ENCODE measurements around the gene SEPTIN7. TPM values are rescaled to one million over a fixed set of nuclear protein-coding genes. Genes with fewer than 3 reads are reported as not detected.

SEPTIN7 gene
- total RNA-seq, 1 donor: 178 TPM

DNA sequence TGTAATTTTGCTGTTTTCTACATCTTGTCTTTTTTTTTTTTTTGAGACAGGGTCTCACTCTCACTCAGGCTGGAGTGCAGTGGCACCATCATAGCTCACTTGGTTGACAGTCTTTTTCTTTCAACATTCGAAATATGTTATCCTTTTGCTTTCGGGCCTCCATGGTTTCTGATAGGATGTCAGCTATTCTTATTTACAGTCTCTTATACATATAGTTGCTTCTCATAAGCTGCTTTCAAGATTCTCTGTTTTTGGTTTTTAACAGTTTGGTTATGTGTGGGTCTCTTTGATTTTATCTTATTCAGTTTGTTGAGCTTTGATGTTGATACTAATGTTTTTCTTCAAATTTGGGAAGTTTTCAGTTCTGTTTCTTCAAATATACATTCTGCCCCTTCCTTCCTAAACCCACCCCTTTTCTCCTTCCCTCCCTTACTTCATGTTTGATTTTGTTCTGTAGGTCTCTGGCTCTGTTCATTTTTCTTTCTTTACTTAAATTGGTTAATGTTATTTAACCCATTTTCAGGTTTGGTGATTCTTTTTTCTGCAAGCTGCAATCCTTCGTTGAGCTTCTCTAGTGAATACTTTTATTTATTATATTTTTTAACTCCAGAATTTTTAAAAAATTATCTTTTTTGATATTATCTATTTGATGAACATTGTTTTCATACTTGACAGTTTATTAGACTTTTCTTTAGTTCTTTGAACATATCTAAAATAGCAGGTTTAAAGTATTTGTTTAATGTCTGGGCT is 19.3 kb downstream of the SEPTIN7 start:
- Histone ChIP-seq H3K27me3 (ENCODE audit: insufficient read depth, low read length) (no peaks in the 10 kb centered on the region), H3K27ac (ENCODE audit: low read depth, low read length) (no peak overlapping the region), H3K9me3 (ENCODE audit: low read depth, low read length) (no peaks in the 10 kb centered on the region), H3K79me2 (ENCODE audit: insufficient read depth, low read length) (peaks cover 98% of the 10 kb centered on the region), H3K36me3 (ENCODE audit: insufficient read depth, low read length) (no peaks in the 10 kb centered on the region), H3K4me1 (ENCODE audit: insufficient read depth, low read length) (no peaks in the 10 kb centered on the region), H4K20me1 (ENCODE audit: insufficient read depth, low read length) (peaks cover 67% of the 10 kb centered on the region), H3K4me2 (ENCODE audit: insufficient read depth, low read length) (no peak overlapping the region), H3K4me3 (ENCODE audit: insufficient read depth, low read length) (no peak overlapping the region), H2AFZ (ENCODE audit: low read length) (no peak overlapping the region)
- TF ChIP-seq, protein P1, sequence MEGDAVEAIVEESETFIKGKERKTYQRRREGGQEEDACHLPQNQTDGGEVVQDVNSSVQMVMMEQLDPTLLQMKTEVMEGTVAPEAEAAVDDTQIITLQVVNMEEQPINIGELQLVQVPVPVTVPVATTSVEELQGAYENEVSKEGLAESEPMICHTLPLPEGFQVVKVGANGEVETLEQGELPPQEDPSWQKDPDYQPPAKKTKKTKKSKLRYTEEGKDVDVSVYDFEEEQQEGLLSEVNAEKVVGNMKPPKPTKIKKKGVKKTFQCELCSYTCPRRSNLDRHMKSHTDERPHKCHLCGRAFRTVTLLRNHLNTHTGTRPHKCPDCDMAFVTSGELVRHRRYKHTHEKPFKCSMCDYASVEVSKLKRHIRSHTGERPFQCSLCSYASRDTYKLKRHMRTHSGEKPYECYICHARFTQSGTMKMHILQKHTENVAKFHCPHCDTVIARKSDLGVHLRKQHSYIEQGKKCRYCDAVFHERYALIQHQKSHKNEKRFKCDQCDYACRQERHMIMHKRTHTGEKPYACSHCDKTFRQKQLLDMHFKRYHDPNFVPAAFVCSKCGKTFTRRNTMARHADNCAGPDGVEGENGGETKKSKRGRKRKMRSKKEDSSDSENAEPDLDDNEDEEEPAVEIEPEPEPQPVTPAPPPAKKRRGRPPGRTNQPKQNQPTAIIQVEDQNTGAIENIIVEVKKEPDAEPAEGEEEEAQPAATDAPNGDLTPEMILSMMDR (IDR thresholded peaks at IDR 0.05; ENCODE audit: extremely low read depth, low read depth, low read length): no peak
- no peak for DNase-seq (ENCODE audit: insufficient read length, low spot score, missing footprints)

DNA sequence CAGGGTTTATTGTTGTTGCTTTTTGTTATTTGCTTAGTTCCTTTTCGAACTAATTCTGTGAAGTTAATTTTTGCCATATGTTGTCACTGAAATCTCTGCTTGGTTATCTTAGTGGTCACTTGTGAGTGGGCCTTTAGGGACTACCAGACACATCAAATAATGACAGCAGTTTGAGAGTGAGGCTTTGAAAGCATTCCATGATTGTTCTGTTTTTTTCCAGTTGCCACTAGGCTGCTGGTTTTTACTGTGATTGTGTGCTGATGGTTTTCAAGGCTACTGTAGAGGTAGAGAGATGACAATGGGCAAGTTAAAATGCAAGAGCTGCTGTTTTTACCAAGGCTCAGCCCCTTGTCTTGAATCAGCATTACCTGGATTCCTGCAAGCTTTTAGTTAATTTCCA is 20.0 kb downstream of the SEPTIN7 start:
- no peaks in the 10 kb centered on the region for H3K27me3 ChIP-seq (ENCODE audit: insufficient read depth, low read length)
- H2AFZ ChIP-seq (ENCODE audit: low read length): no peak overlapping the region
- no peak overlapping the region for H3K4me2 ChIP-seq (ENCODE audit: insufficient read depth, low read length)
- no peaks in the 10 kb centered on the region for H3K9me3 ChIP-seq (ENCODE audit: low read depth, low read length)
- H3K27ac ChIP-seq (ENCODE audit: low read depth, low read length): no peak overlapping the region
- peaks cover 70% of the 10 kb centered on the region for H4K20me1 ChIP-seq (ENCODE audit: insufficient read depth, low read length)
- no peak for DNase-seq (ENCODE audit: insufficient read length, low spot score, missing footprints)
- no peaks in the 10 kb centered on the region for H3K4me1 ChIP-seq (ENCODE audit: insufficient read depth, low read length)
- H3K79me2 ChIP-seq (ENCODE audit: insufficient read depth, low read length): peaks cover 98% of the 10 kb centered on the region
- no peaks in the 10 kb centered on the region for H3K36me3 ChIP-seq (ENCODE audit: insufficient read depth, low read length)
- no peak overlapping the region for H3K4me3 ChIP-seq (ENCODE audit: insufficient read depth, low read length)
- TF ChIP-seq, protein P1 (IDR thresholded peaks at IDR 0.05; ENCODE audit: extremely low read depth, low read depth, low read length): no peak

DNA sequence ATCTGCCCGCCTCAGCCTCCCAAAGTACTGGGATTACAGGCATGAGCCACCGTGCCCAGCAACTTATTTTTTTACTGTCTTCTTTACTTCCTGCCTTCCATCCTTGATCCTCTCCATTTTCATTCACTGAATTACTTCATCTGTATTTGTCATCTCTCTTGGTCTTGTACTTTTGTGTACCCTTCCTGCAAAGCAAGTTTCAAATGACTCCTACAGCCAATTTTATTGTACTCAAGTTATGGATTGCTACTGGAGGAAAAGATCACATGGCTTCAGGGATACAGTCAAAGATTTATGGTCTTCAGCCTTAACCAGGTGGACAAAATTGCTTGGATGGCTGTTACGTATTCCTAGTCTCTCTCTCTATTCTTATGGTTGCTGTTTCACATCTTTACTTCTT is 22.6 kb downstream of the SEPTIN7 start:
- no peak overlapping the region for H2AFZ ChIP-seq (ENCODE audit: low read length)
- H3K4me3 ChIP-seq (ENCODE audit: insufficient read depth, low read length): no peak overlapping the region
- no peak overlapping the region for H3K27ac ChIP-seq (ENCODE audit: low read depth, low read length)
- H3K79me2 ChIP-seq (ENCODE audit: insufficient read depth, low read length): peaks cover 98% of the 10 kb centered on the region
- H3K36me3 ChIP-seq (ENCODE audit: insufficient read depth, low read length): no peaks in the 10 kb centered on the region
- no peaks in the 10 kb centered on the region for H3K4me1 ChIP-seq (ENCODE audit: insufficient read depth, low read length)
- H3K9me3 ChIP-seq (ENCODE audit: low read depth, low read length): no peaks in the 10 kb centered on the region
- TF ChIP-seq, protein P1 (IDR thresholded peaks at IDR 0.05; ENCODE audit: extremely low read depth, low read depth, low read length): no peak
- H3K4me2 ChIP-seq (ENCODE audit: insufficient read depth, low read length): no peak overlapping the region
- no peaks in the 10 kb centered on the region for H3K27me3 ChIP-seq (ENCODE audit: insufficient read depth, low read length)
- peaks cover 52% of the 10 kb centered on the region for H4K20me1 ChIP-seq (ENCODE audit: insufficient read depth, low read length)
- no peak for DNase-seq (ENCODE audit: insufficient read length, low spot score, missing footprints)

DNA sequence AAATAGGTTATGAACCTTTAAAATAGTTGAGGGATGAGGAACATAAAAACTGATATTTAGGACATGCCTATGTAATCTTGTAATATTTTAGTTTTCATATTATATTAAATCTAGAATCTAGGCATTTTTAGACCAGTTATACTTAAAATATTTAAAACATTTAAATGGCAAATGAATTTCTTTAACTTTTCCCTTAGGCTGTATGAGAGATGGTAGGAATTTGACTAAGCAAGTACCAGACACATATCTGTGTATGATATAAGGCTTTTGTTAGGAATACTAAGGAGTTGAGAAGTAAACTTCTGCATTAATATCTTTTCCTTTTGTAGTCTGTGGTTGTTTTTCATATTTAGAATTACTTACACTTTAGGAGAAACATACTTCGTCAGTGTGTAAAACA is 25.1 kb downstream of the SEPTIN7 start:
- H3K79me2 ChIP-seq (ENCODE audit: insufficient read depth, low read length): peaks cover 98% of the 10 kb centered on the region
- H4K20me1 ChIP-seq (ENCODE audit: insufficient read depth, low read length): peaks cover 47% of the 10 kb centered on the region
- no peak for DNase-seq (ENCODE audit: insufficient read length, low spot score, missing footprints)
- H3K4me2 ChIP-seq (ENCODE audit: insufficient read depth, low read length): no peak overlapping the region
- H3K27me3 ChIP-seq (ENCODE audit: insufficient read depth, low read length): no peaks in the 10 kb centered on the region
- TF ChIP-seq, protein P1 (IDR thresholded peaks at IDR 0.05; ENCODE audit: extremely low read depth, low read depth, low read length): no peak
- no peaks in the 10 kb centered on the region for H3K36me3 ChIP-seq (ENCODE audit: insufficient read depth, low read length)
- no peak overlapping the region for H2AFZ ChIP-seq (ENCODE audit: low read length)
- no peaks in the 10 kb centered on the region for H3K9me3 ChIP-seq (ENCODE audit: low read depth, low read length)
- H3K4me3 ChIP-seq (ENCODE audit: insufficient read depth, low read length): no peak overlapping the region
- peaks cover 5% of the 10 kb centered on the region for H3K4me1 ChIP-seq (ENCODE audit: insufficient read depth, low read length)
- no peak overlapping the region for H3K27ac ChIP-seq (ENCODE audit: low read depth, low read length)

Data from osteoblast (primary cell).